Small intestine (tissue), 7 donors: Measurements from ENCODE around the gene SLC22A31. TPM values are rescaled to one million over a fixed set of nuclear protein-coding genes. Genes with fewer than 3 reads are reported as not detected.

Source experiments
- DNase-seq, 2 donors: peaks; one replicate each; pipeline versions ENCODE4 v3.0.0 to v3.0.0-alpha.2; 2013
- FAIRE-seq: peaks from 2 replicates; lab custom pipeline; 2012; peaks lifted over from hg19 to GRCh38; lab: Jason Lieb, UNC
- H3K27ac ChIP-seq, 3 donors: one replicate each; pipeline ENCODE4 v1.5.1; 2013; ENCODE audit warnings: low read length in 2 of 3, mild to moderate bottlenecking in 2 of 3, control low read depth in 1 of 3, inconsistent platforms in 1 of 3, low read depth in 1 of 3, moderate library complexity in 1 of 3
- H3K27me3 ChIP-seq, 3 donors: one replicate each; pipeline ENCODE4 v1.6.1; 2013; ENCODE audit warnings: low read length in 3 of 3, inconsistent platforms in 1 of 3; ENCODE audit not compliant: control insufficient read depth in 3 of 3, insufficient read depth in 3 of 3
- H3K36me3 ChIP-seq, 3 donors: one replicate each; pipeline ENCODE4 v1.6.1; 2013; ENCODE audit warnings: low read length in 3 of 3, inconsistent platforms in 1 of 3, low read depth in 1 of 3, mild to moderate bottlenecking in 1 of 3, moderate library complexity in 1 of 3; ENCODE audit not compliant: control insufficient read depth in 3 of 3, insufficient read depth in 2 of 3
- H3K4me1 ChIP-seq, 3 donors: one replicate each; pipeline ENCODE4 v1.6.1; 2013; ENCODE audit warnings: low read length in 2 of 3, inconsistent platforms in 1 of 3, low read depth in 1 of 3, mild to moderate bottlenecking in 1 of 3, moderate library complexity in 1 of 3; ENCODE audit not compliant: control insufficient read depth in 3 of 3, insufficient read depth in 2 of 3
- H3K4me3 ChIP-seq, 3 donors: one replicate each; pipeline ENCODE4 v1.5.1; 2013; ENCODE audit warnings: low read length in 3 of 3, control low read depth in 1 of 3, inconsistent platforms in 1 of 3, low read depth in 1 of 3, mild to moderate bottlenecking in 1 of 3, moderate library complexity in 1 of 3
- H3K9me3 ChIP-seq, 2 donors: one replicate each; pipeline ENCODE4 v1.6.1; 2013; ENCODE audit warnings: low read depth in 1 of 2, low read length in 1 of 2; ENCODE audit not compliant: control insufficient read depth in 2 of 2, insufficient read depth in 1 of 2
- WGBS, 3 donors: extraction: QIAGEN DNeasy Blood & Tissue Kit; methylation state at CpG; one replicate each; pipeline ENCODE4 v1.1.7; 2013; 5-methylcytosine and 5-hydroxymethylcytosine counted together
- polyA plus RNA-seq, 4 donors: library from polyadenylated mRNA; stranded (reverse) in 3 of 4; unstranded in 1 of 4; fragments of 200-250 nt in 3 of 4; fragments of 120-200 nt in 1 of 4; gene quantifications; one replicate each; pipeline versions ENCODE4 v1.2.1 to v1.2.3, GENCODE V29; 2013
- donor health status: healthy with polysubstance abuse.
- donor health status: control.
- donor health status: control.
- donor health status: Bipolar disorder and iron deficiency.
- donor health status: healthy.

SLC22A31 gene
- polyA plus RNA-seq, 4 donors: 0.67 to 4.7 (median 1.8) TPM

- Histone ChIP-seq H3K4me1 (peaks cover 0 to 8% (median 0%) of the 10 kb centered on the region in 3 donors), H3K36me3 (no peaks in the 10 kb centered on the region), H3K9me3 (peaks cover 0 to 3% of the 10 kb centered on the region in 2 donors), H3K27me3 (peaks cover 0 to 6% (median 0%) of the 10 kb centered on the region in 3 donors), H3K4me3 (no peak overlapping the region), H3K27ac (no peak overlapping the region)
- DNase-seq (no peak), FAIRE-seq (no peak)
- WGBS, 3 donors: 79 to 89% (median 85%) methylated on average over 9 of the region's 9 CpGs
These were observed 37.0 kb downstream of the SLC22A31 start for GRCh38 chr16:89163297-89163696.

GRCh38 chr16:89161763-89162713 lies 38.3 kb downstream of the SLC22A31 start:
- Histone ChIP-seq H3K4me1 (peaks cover 0 to 4% (median 0%) of the 10 kb centered on the region in 3 donors), H3K27ac (no peak overlapping the region), H3K9me3 (peaks cover 0 to 3% of the 10 kb centered on the region in 2 donors), H3K27me3 (peaks cover 0 to 4% (median 0%) of the 10 kb centered on the region in 3 donors), H3K4me3 (no peak overlapping the region), H3K36me3 (no peaks in the 10 kb centered on the region)
- no peak for DNase-seq
- FAIRE-seq: no peak
- 72 to 84% (median 80%) methylated on average over 40 of the region's 40 CpGs for WGBS, 3 donors

- Histone ChIP-seq H3K36me3 (no peaks in the 10 kb centered on the region), H3K9me3 (peaks cover 0 to 3% of the 10 kb centered on the region in 2 donors), H3K4me1 (peaks cover 0 to 3% (median 0%) of the 10 kb centered on the region in 3 donors), H3K4me3 (no peak overlapping the region), H3K27me3 (peaks cover 0 to 2% (median 0%) of the 10 kb centered on the region in 3 donors), H3K27ac (no peak overlapping the region)
- 86 to 89% (median 86%) methylated on average over 26 to 29 of the region's 29 CpGs for WGBS, 3 donors
- FAIRE-seq (no peak), DNase-seq (no peak)
These were observed 39.2 kb downstream of the SLC22A31 start for GRCh38 chr16:89160977-89161701.

- no peak for DNase-seq
- Histone ChIP-seq H3K27ac (no peak overlapping the region), H3K4me3 (no peak overlapping the region), H3K36me3 (no peaks in the 10 kb centered on the region), H3K27me3 (peaks cover 0 to 2% (median 0%) of the 10 kb centered on the region in 3 donors), H3K9me3 (peaks cover 0 to 3% of the 10 kb centered on the region in 2 donors), H3K4me1 (peaks cover 0 to 3% (median 0%) of the 10 kb centered on the region in 3 donors)
- WGBS, 3 donors: 85 to 89% (median 88%) methylated on average over 18 to 20 of the region's 20 CpGs
- FAIRE-seq: no peak
These were observed 40.4 kb downstream of the SLC22A31 start for GRCh38 chr16:89159850-89160354.

GRCh38 chr16:89159066-89159849 lies 41.1 kb downstream of the SLC22A31 start:
- Histone ChIP-seq H3K4me3 (no peak overlapping the region), H3K27ac (no peak overlapping the region), H3K9me3 (peaks cover 0 to 3% of the 10 kb centered on the region in 2 donors), H3K27me3 (peaks cover 0 to 2% (median 0%) of the 10 kb centered on the region in 3 donors), H3K4me1 (peaks cover 0 to 3% (median 2%) of the 10 kb centered on the region in 3 donors), H3K36me3 (no peaks in the 10 kb centered on the region)
- no peak for FAIRE-seq
- DNase-seq: no peak
- 72 to 78% (median 76%) methylated on average over 47 to 48 of the region's 48 CpGs for WGBS, 3 donors

- H3K27ac ChIP-seq: no peak overlapping the region
- peaks cover 0 to 2% (median 0%) of the 10 kb centered on the region in 3 donors for H3K27me3 ChIP-seq
- no peak for DNase-seq
- no peak for FAIRE-seq
- WGBS, 3 donors: 87 to 96% (median 92%) methylated on average over 12 of the region's 12 CpGs
- H3K4me3 ChIP-seq: no peak overlapping the region
- no peaks in the 10 kb centered on the region for H3K36me3 ChIP-seq
- H3K9me3 ChIP-seq: peaks cover 0 to 3% of the 10 kb centered on the region in 2 donors
- H3K4me1 ChIP-seq: peaks cover 0 to 3% (median 0%) of the 10 kb centered on the region in 3 donors
These were observed 42.6 kb downstream of the SLC22A31 start for GRCh38 chr16:89157778-89158177.

GRCh38 chr16:89156740-89157645 lies 43.3 kb downstream of the SLC22A31 start:
- Histone ChIP-seq H3K36me3 (peaks cover 0 to 2% (median 0%) of the 10 kb centered on the region in 3 donors), H3K4me1 (peaks cover 0 to 3% (median 0%) of the 10 kb centered on the region in 3 donors), H3K27me3 (peaks cover 0 to 2% (median 0%) of the 10 kb centered on the region in 3 donors), H3K4me3 (no peak overlapping the region), H3K9me3 (peaks cover 0 to 3% of the 10 kb centered on the region in 2 donors), H3K27ac (no peak overlapping the region)
- WGBS, 3 donors: 59 to 74% (median 61%) methylated on average over 26 of the region's 26 CpGs
- DNase-seq (no peak), FAIRE-seq (no peak)
